Putamen (tissue), 1 donor: ENCODE measurements around the gene FKBP5.
"Not testable (repeated sequence)": the region's sequence is repeated elsewhere in the genome, so short reads cannot be mapped to it uniquely, and the experiment has no call there.

ENCODE experiments used
- DNase-seq: peaks from one replicate; pipeline ENCODE4 v3.0.0-alpha.2; 2016; ENCODE audit warnings: low spot score

FKBP5 gene

GRCh38 chr6:35688605-35689322 is at the start of gene FKBP5:
Gene FKBP5 (minus strand): TSS chr6:35688915. CDS start chr6:35642824, 46,091 bp downstream.
- DNase-seq: peak; percentile 93

GRCh38 chr6:35737413-35738211 is 48.9 kb upstream of the FKBP5 start:
- peak; percentile 64 for DNase-seq

GRCh38 chr6:35736982-35737412 is 48.3 kb upstream of the FKBP5 start, which contains the start of gene ARMC12:
Gene ARMC12 (plus strand): TSS chr6:35737032. CDS start chr6:35737109, 77 bp downstream.
- no peak for DNase-seq

GRCh38 chr6:35736253-35736894 is 47.7 kb upstream of the FKBP5 start:
- DNase-seq: peak; percentile 67

- no peak for DNase-seq
Observed at GRCh38 chr6:35735452-35735851, 46.7 kb upstream of the FKBP5 start.

- DNase-seq: not testable (repeated sequence)
Observed at GRCh38 chr6:35734319-35734718, 45.6 kb upstream of the FKBP5 start.

GRCh38 chr6:35733633-35734032 is 44.9 kb upstream of the FKBP5 start:
- no peak for DNase-seq

- DNase-seq: peak; percentile 82
Observed at GRCh38 chr6:35731736-35732532, 43.2 kb upstream of the FKBP5 start.

GRCh38 chr6:35731414-35731735 is 42.7 kb upstream of the FKBP5 start:
- DNase-seq: peak; percentile 91

GRCh38 chr6:35730745-35731413 is 42.2 kb upstream of the FKBP5 start:
- no peak for DNase-seq

- no peak for DNase-seq
Observed at GRCh38 chr6:35729722-35730121, 41.0 kb upstream of the FKBP5 start.

- DNase-seq: no peak
Observed at GRCh38 chr6:35728683-35729678, 40.3 kb upstream of the FKBP5 start.

GRCh38 chr6:35727935-35728682 is 39.4 kb upstream of the FKBP5 start:
- DNase-seq: peak; percentile 88

- DNase-seq: peak; percentile 72
Observed at GRCh38 chr6:35727231-35727934, 38.7 kb upstream of the FKBP5 start.

- DNase-seq: peak; percentile 75
Observed at GRCh38 chr6:35725721-35726438, 37.2 kb upstream of the FKBP5 start.

GRCh38 chr6:35725081-35725708 is 36.5 kb upstream of the FKBP5 start:
- no peak for DNase-seq

- no peak for DNase-seq
Observed at GRCh38 chr6:35724471-35724870, 35.8 kb upstream of the FKBP5 start.

- no peak for DNase-seq
Observed at GRCh38 chr6:35724059-35724458, 35.3 kb upstream of the FKBP5 start.
